Coronary artery (tissue), 2 donors: ENCODE results near the gene SLC15A4.
"Not testable (repeated sequence)": the region's sequence is repeated elsewhere in the genome, so short reads cannot be mapped to it uniquely, and the experiment has no call there.

Experiments
- DNase-seq: peaks from one replicate; pipeline ENCODE4 v3.0.0-alpha.2; 2017; ENCODE audit warnings: low spot score
- H3K27ac ChIP-seq, 2 donors: fragments of 200-600 bp; sonication (generic); one replicate each; pipeline ENCODE4 v1.5.1; 2016 to 2019
- H3K4me3 ChIP-seq: fragments of 200-600 bp; sonication (generic); 2 replicates; pipeline ENCODE4 v1.5.1; 2016; ENCODE audit warnings: mild to moderate bottlenecking, moderate library complexity
- CTCF ChIP-seq: fragments of 200-600 bp; sonication (generic); IDR thresholded peaks from one replicate; pipeline ENCODE4 v1.5.1; 2019; ENCODE audit warnings: antibody characterized with exemption

Gene SLC15A4

GRCh38 chr12:128843538-128843937 is 19.8 kb upstream of the SLC15A4 start:
- Histone ChIP-seq H3K27ac (no peak overlapping the region), H3K4me3 (no peak overlapping the region)
- no peak for TF ChIP-seq CTCF
- no peak for DNase-seq

- Histone ChIP-seq H3K4me3 (no peak overlapping the region), H3K27ac (no peak overlapping the region)
- TF ChIP-seq CTCF, result no peak
- no peak for DNase-seq
Observed at GRCh38 chr12:128842579-128842978, 18.8 kb upstream of the SLC15A4 start.

DNA sequence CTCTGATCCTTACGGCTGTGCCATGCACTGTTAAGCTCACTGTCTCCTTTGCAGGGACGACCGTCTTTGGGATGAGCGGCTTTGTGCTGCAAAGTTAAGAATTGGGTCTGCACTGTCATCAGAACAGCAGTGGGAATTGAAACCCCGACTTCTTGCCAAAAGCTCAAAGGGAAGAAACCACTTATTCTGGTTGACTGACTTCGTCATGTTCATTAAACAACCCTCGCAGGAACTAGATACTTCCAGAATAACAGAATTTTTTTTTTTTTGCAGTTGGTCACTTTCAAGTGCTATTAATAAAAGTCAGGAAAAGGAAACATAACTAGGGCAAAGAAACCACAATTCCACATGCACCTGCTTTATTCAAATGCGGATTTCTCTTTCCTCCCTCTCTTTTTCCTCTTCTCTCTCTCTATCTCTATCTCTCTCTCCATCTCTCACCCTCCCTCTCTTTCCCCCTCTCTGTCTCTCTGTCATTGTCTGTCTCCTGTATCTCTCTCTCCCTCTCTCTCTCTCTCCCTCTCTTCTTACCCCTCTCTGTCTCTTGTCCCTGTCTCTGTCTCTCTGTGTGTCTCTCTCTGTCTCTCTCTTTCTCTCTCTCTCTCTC is 17.2 kb upstream of the SLC15A4 start:
- TF ChIP-seq CTCF, result no peak
- DNase-seq, result no peak

DNA sequence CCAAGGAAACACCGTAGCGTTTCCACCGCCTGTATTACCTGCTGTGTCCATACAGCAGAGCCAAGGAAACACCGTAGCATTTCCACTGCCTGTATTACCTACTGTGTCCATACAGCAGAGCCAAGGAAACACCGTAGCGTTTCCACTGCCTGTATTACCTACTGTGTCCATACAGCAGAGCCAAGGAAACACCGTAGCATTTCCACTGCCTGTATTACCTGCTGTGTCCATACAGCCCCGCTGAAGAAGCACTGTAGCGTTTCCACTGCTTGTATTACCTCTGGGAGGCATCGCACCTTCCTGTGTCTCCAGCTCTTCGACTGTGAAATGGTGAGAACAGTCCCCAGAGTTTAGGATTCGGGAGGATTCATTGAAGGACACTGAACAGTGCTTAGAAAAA is 16.1 kb upstream of the SLC15A4 start:
- not testable (repeated sequence) for H3K27ac ChIP-seq, H3K4me3 ChIP-seq, DNase-seq

More for the DNA sequence above, 17.2 kb upstream of the SLC15A4 start:
- no peak overlapping the region for H3K4me3 ChIP-seq
- no peak overlapping the region for H3K27ac ChIP-seq

GRCh38 chr12:128833418-128833817 is 9.7 kb upstream of the SLC15A4 start:
- H3K4me3 ChIP-seq, result no peak overlapping the region
- peak; percentile 17 for DNase-seq
- no peak overlapping the region for H3K27ac ChIP-seq
- TF ChIP-seq CTCF, result no peak

- no peak overlapping the region for H3K27ac ChIP-seq
- no peak overlapping the region for H3K4me3 ChIP-seq
- no peak for TF ChIP-seq CTCF
- DNase-seq, result no peak
Observed at GRCh38 chr12:128830505-128830893, 6.7 kb upstream of the SLC15A4 start.

DNA sequence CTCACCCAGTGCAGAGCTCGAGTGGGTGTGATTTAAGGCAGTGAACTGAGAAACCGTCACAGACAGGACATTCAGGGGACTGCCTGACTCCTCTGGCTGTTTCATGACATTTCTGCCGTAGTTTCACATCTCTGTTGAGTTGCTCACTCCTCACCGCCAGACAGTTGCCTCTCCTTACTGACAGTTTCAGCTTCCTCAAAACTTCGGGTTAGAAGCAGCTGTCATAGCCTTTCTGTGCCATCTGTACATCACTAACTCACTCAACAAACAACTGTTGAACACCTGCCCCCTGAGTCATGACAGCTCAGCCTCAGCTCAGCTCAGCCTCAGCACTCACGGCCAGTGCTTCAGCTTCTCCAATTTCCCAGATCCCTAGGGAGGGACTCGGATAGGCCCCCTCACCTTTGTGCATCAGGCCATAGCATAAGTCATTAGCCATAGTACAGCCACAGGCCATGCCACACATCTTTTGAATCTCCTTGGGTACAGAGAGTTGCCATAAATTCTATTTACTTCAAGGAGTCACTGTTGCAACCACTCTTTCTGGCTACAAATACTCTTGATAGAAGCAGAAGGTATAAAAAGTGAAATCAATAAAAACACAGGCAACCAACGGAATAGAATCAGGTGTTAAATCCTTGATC is 6.2 kb upstream of the SLC15A4 start:
- DNase-seq, result no peak
- Histone ChIP-seq H3K27ac (no peak overlapping the region), H3K4me3 (no peak overlapping the region)
- no peak for TF ChIP-seq CTCF
